Measurements from ENCODE around the gene CELSR2.

- TF ChIP-seq ZNF302 (CRISPR knock-in tag; IDR thresholded peaks at IDR 0.05) (no peak), CTCF (IDR thresholded peaks at IDR 0.05) (no peak), MYC (IDR thresholded peaks at IDR 0.05; ENCODE audit: borderline replicate concordance, low read length) (no peak), POLR2AphosphoS2 (conservative IDR thresholded peaks at IDR 0.05; ENCODE audit: low read length) (no peak), JUN (IDR thresholded peaks at IDR 0.05) (no peak), ESRRA (IDR thresholded peaks at IDR 0.05; ENCODE audit: borderline replicate concordance, low read length) (no peak), MAZ (IDR thresholded peaks at IDR 0.05; ENCODE audit: borderline replicate concordance, low read depth, low read length) (no peak), USF2 (IDR thresholded peaks at IDR 0.05) (no peak), HDAC2 (IDR thresholded peaks at IDR 0.05) (no peak), RAD21 (conservative IDR thresholded peaks at IDR 0.05 in 1 of 2, IDR thresholded peaks at IDR 0.05 in 1 of 2) (no peak), POLR2A (IDR thresholded peaks at IDR 0.05; ENCODE audit: low read length) (no peak), HOXA7 (CRISPR knock-in tag; IDR thresholded peaks at IDR 0.05) (no peak), NFE2L2 (conservative IDR thresholded peaks at IDR 0.05; ENCODE audit: low read length) (no peak), EP300 (IDR thresholded peaks at IDR 0.05) (no peak)
Observed at GRCh38 chr1:109259674-109260557, 10.6 kb downstream of the CELSR2 start.

All from A549 (cell line).